HG02759 (cell line): ENCODE results near the gene SCAF11.

ENCODE experiments used
- ATAC-seq: cut with Tn5 transposase; IDR thresholded peaks from one replicate; pipeline ENCODE4 v1.9.1; 2021; ENCODE audit warnings: mild to moderate bottlenecking, moderate library complexity; ENCODE audit not compliant: unreplicated experiment

SCAF11 gene

GRCh38 chr12:45930369-45930768, 60.0 kb downstream of the SCAF11 start:
- ATAC-seq = no peak

GRCh38 chr12:45928309-45928708, 62.1 kb downstream of the SCAF11 start:
- ATAC-seq = no peak

- ATAC-seq = no peak
Measured at GRCh38 chr12:45918818-45919217, 71.6 kb downstream of the SCAF11 start.

- ATAC-seq = no peak
Measured at GRCh38 chr12:45915405-45915804, 75.0 kb downstream of the SCAF11 start.

GRCh38 chr12:45914090-45914489, 76.3 kb downstream of the SCAF11 start:
- ATAC-seq = peak; percentile 58

GRCh38 chr12:45913631-45914030, 76.7 kb downstream of the SCAF11 start:
- no peak for ATAC-seq

GRCh38 chr12:45912774-45913173, 77.6 kb downstream of the SCAF11 start:
- ATAC-seq = no peak

- no peak for ATAC-seq
Measured at GRCh38 chr12:45909041-45909713, 81.2 kb downstream of the SCAF11 start.

GRCh38 chr12:45907955-45908354, 82.4 kb downstream of the SCAF11 start:
- ATAC-seq = peak; percentile 84

- ATAC-seq = no peak
Measured at GRCh38 chr12:45898094-45898493, 92.3 kb downstream of the SCAF11 start.

GRCh38 chr12:45895961-45896360, 94.4 kb downstream of the SCAF11 start:
- no peak for ATAC-seq

- ATAC-seq = no peak
Measured at GRCh38 chr12:45893240-45893639, 97.1 kb downstream of the SCAF11 start.

GRCh38 chr12:45890276-45890675, 100.1 kb downstream of the SCAF11 start:
- ATAC-seq = no peak

GRCh38 chr12:45887544-45887943, 102.8 kb downstream of the SCAF11 start:
- no peak for ATAC-seq

GRCh38 chr12:45886685-45887084, 103.7 kb downstream of the SCAF11 start:
- no peak for ATAC-seq

GRCh38 chr12:45883187-45883586, 107.2 kb downstream of the SCAF11 start:
- no peak for ATAC-seq

- ATAC-seq = no peak
Measured at GRCh38 chr12:45880533-45880932, 109.8 kb downstream of the SCAF11 start.

- ATAC-seq = no peak
Measured at GRCh38 chr12:45879363-45879895, 110.9 kb downstream of the SCAF11 start.

GRCh38 chr12:45878630-45879255, 111.6 kb downstream of the SCAF11 start:
- no peak for ATAC-seq

- no peak for ATAC-seq
Measured at GRCh38 chr12:45877069-45877468, 113.3 kb downstream of the SCAF11 start.

- no peak for ATAC-seq
Measured at GRCh38 chr12:45872446-45872845, 117.9 kb downstream of the SCAF11 start.
